ENCODE data around the gene SPTY2D1.
"Not testable (repeated sequence)": the region's sequence is repeated elsewhere in the genome, so short reads cannot be mapped to it uniquely, and the experiment has no call there.

SPTY2D1 gene, protein sequence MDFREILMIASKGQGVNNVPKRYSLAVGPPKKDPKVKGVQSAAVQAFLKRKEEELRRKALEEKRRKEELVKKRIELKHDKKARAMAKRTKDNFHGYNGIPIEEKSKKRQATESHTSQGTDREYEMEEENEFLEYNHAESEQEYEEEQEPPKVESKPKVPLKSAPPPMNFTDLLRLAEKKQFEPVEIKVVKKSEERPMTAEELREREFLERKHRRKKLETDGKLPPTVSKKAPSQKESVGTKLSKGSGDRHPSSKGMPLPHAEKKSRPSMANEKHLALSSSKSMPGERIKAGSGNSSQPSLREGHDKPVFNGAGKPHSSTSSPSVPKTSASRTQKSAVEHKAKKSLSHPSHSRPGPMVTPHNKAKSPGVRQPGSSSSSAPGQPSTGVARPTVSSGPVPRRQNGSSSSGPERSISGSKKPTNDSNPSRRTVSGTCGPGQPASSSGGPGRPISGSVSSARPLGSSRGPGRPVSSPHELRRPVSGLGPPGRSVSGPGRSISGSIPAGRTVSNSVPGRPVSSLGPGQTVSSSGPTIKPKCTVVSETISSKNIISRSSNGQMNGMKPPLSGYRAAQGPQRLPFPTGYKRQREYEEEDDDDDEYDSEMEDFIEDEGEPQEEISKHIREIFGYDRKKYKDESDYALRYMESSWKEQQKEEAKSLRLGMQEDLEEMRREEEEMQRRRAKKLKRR

GRCh38 chr11:18634140-18635032 lies at the start of gene SPTY2D1:
TSS of gene SPTY2D1 (minus strand) at chr11:18634342. CDS start at chr11:18634257, 85 bp downstream.
- DNase-seq, result peak; percentile 100

- no peak for DNase-seq
Observed at GRCh38 chr11:18682466-18682865, 48.3 kb upstream of the SPTY2D1 start.

DNA sequence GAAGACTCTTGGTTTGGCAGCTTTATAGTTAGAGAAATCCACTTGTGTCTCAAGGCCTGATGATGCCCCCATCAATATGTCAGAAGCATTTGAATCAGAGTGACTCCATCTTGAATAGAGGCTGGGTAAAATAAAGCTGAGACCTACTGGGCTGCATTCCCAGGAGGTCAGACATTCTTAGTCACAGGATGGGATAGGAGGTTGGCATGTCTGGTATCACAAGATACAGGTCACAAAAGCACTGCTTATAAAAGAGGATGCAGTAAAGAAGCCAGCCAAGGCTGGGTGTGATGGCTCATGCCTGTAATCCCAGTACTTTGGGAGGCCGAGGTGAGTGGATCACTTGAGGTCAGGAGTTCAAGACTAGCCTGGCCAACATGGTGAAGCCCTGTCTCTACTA lies 47.8 kb upstream of the SPTY2D1 start:
- DNase-seq, result not testable (repeated sequence)

DNA sequence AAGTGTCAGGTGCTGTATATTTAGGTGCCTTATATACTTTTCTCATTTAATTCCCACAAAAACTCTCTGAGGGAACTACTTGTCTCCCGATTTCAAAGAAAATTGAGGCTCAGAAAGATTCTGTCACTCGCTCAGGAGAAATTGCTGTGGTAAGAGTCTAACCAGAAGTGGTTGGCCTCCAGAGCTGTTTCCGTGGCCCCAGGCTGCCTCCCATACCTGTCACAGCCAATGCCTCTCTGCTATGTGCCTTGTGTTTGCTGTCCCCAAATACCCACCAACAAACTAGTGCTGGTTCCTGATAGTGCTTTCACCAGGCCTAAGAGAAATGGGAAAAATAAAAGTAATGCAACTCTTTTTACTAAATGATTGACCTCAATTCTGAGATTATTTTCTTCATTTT lies 43.4 kb upstream of the SPTY2D1 start:
- DNase-seq, result no peak

- DNase-seq, result no peak
Observed at GRCh38 chr11:18676803-18677202, 42.7 kb upstream of the SPTY2D1 start.

DNA sequence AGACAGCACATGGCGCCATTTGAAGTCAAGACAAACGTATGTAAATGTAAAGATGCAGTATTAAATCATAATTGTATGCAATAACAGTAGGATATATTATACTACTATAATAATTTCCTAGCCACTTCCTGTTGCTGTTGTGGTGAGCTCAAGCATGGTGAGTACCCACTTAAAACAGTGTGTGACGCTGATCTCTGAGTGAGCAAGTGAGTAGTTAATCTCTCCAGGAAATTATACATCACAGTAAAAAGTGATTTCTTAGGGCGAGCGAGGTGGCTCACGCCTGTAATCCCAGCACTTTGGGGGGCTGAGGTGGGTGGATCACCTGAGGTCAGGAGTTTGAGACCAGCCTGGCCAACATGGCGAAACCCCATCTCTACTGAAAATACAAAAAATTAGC lies 38.1 kb upstream of the SPTY2D1 start:
- peak; percentile 22 for DNase-seq

GRCh38 chr11:18671246-18671645 lies 37.1 kb upstream of the SPTY2D1 start:
- DNase-seq, result no peak

GRCh38 chr11:18669711-18670110 lies 35.6 kb upstream of the SPTY2D1 start:
- no peak for DNase-seq

- peak; percentile 35 for DNase-seq
Observed at GRCh38 chr11:18669219-18669596, 35.1 kb upstream of the SPTY2D1 start.

GRCh38 chr11:18668131-18668530 lies 34.0 kb upstream of the SPTY2D1 start:
- DNase-seq, result no peak

DNA sequence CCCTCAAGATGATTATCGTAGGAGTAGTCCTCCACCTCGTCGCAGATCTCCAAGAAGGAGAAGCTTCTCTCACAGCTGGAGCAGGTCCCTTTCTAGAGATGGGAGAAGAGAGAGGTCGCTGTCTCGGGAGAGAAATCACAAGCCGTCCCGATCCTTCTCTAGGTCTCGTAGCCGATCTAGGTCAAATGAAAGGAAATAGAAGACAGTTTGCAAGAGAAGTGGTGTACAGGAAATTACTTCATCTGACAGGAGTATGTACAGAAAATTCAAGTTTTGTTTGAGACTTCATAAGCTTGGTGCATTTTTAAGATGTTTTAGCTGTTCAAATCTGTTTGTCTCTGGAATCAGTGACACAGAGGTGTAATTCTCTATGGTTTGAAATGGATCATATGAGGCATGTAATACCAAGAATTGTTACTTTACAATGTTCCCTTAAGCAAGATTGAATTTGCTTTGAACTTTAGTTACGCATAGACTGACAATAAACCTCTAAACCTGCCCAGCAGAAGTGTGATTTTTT lies 31.3 kb upstream of the SPTY2D1 start:
- DNase-seq, result not testable (repeated sequence)

DNA sequence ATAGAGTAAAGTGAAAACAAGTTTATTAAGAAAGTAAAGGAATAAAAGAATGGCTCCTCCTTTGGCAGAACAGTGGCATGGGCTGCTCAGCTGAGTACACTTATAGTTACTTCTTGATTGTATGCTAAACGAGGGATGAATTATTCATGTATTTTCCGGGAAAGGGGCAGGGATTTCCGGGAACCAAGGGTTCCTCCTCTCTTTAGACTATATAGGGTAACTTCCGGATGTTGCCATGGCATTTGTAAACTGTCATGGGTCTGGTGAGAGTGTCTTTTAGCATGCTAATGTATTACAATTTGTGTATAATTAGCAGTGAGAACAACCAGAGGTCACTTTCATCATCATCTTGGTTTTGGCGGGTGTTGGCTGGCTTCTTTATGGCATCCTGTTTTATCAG lies 23.5 kb upstream of the SPTY2D1 start:
- DNase-seq, result no peak

DNA sequence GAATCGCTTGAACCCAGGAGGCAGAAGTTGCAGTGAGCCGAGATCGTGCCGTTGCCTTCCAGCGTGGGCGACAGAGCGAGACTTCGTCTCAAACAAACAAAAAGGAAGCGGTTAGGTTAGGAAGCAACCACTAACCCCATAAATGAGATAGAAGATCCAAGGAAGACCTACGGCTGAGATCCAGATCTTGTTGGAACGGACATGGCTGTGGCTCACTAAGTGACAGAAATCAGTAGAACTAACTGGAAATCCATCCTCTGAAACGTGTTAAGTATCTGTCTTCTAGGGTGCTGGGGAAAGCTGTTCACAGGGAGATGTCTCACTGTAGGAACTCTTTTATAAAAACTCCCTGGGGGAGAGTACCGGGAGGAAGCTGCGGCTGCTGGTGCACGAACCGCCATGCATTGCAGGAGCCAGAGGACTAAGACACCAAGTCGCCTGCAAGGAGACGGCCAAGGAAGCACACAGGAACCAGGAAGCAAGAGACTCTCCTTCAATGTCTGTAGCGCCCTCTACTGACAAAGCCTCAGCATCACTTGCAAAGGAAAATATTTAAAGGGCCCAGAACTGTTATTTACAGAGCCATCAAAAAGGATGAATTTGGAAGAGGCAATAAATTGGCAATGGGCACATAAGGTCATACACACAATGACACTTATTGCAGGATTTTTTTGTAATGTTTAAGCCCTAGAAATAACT lies 16.9 kb upstream of the SPTY2D1 start:
- peak; percentile 74 for DNase-seq

DNA sequence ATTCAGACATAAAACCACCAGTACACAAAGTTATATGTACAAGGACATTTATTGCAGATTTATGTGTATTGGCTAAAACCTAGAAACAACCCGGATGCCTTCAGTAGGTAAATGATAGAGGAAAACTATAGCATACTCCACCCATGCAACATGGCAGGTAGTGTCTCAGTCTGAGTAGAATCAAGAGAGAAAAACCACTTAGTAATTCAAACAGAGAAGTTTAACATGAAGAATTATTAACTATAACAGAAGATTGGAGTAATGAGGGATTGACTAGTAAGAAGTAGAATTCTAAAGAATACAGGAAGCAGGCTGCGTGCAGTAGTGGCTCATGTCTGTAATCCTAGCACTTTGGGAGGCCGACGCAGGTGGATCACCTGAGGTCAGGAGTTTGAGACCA lies 16.2 kb upstream of the SPTY2D1 start:
- no peak for DNase-seq

- DNase-seq, result not testable (repeated sequence)
Observed at GRCh38 chr11:18643034-18643433, 8.9 kb upstream of the SPTY2D1 start.

DNA sequence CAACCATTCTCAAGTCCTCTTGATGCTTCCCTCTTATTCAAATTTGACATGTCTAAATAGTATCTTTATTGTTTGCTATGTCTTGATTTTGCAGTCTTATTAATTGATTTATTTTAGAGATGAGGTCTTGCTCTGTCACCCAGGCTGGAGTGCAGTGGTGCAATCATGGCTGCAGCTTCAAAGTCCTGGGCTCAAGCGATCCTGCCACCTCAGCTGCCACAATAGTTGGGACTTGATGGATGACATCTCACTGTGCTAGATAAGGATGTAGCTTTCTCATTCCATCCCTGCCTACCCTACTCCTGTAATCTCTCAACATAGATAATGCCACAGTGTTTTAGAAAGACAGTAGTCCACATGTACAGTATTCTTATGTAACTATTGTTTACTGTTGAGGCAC lies 7.5 kb upstream of the SPTY2D1 start:
- no peak for DNase-seq

DNA sequence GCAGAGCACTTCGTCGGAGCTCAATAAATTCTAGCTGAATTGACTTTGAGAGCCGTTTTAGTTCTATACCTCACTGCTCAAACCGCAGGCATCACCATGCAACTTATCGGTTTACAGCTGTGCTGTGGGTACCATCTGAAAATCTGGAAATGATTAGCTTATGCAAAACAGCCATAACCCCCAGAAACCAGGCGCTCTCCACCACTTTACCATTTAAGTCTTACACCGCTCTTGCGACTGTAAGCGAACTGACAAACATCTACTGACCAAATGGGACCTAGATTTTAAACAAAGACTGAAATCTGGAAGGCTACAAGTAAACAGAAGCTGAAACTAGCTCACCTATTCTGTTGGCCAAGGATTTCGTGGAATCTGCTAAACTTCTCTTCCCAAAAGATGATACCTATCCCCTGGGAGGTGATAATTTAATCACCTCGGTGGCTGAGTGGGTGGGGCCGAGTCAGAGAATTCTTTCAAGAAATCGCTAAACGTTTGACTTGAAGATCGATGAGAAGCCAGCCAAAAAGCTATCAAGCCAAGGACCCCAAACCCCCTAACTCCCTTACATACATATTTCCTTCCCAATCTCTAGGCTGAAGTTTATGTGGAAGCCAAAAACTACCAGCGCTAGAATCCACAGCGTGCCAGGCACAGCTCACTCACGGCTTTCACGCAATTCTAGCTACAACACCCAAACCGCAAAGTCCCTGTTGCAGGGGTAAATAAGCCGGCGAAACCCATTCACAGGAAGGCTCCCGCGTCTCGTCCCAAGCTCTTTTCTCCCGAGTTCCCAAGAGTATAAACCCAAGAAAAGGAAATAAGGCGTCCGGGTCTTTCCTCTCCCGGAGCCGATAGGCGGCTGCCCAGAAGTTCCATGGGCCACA lies 644 bp downstream of the SPTY2D1 start:
- DNase-seq, result peak; percentile 9

- no peak for DNase-seq
Observed at GRCh38 chr11:18632841-18633240, 1.3 kb downstream of the SPTY2D1 start.

GRCh38 chr11:18624161-18624560 lies 10.0 kb downstream of the SPTY2D1 start:
- no peak for DNase-seq

DNA sequence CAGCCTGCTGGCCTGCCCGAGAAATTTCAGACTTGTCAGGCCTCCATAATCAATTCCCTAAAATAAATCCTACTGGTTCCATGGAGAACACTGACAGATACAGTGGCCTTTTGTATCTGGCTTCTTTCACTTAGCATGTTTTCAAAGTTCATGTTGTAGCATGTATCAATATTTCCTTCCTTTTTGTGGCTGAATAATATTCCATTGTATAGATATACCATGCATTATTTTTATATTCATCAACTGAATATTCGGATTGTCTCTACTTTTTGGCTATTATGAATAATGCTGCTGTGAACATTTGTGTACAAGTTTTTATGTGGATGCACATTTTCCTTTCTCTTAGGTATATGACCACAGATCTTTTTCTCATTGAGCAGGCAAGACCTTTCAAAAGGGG lies 10.4 kb downstream of the SPTY2D1 start:
- no peak for DNase-seq

- DNase-seq, result no peak
Observed at GRCh38 chr11:18618342-18619025, 15.7 kb downstream of the SPTY2D1 start.

Measured in suppressor macrophage treated with lipopolysaccharide for 4 hours (primary cell).